ENCODE results near the gene LRRC14B.

- TF ChIP-seq TAF15 (IDR thresholded peaks at IDR 0.05; ENCODE audit: low read depth, low read length, poor library complexity, severe bottlenecking), result no peak
- TF ChIP-seq FOXC1 (CRISPR knock-in tag; IDR thresholded peaks at IDR 0.05; ENCODE audit: borderline replicate concordance), result no peak
- TF ChIP-seq ZNF574 (CRISPR knock-in tag; IDR thresholded peaks at IDR 0.05), result no peak
- TF ChIP-seq CHD2 (IDR thresholded peaks at IDR 0.05; ENCODE audit: low read depth, low read length), result no peak
- TF ChIP-seq POLR2AphosphoS5 (IDR thresholded peaks at IDR 0.05; ENCODE audit: low read depth, low read length), result no peak
Measured at GRCh38 chr5:207599-207998, 16.3 kb downstream of the LRRC14B start.
